ENCODE measurements around the gene SURF4. TPM values are rescaled to one million over a fixed set of nuclear protein-coding genes. Genes with fewer than 3 reads are reported as not detected.

SURF4 gene
- polyA plus RNA-seq, 3 donors: 61.4 to 175 (median 157) TPM

DNA sequence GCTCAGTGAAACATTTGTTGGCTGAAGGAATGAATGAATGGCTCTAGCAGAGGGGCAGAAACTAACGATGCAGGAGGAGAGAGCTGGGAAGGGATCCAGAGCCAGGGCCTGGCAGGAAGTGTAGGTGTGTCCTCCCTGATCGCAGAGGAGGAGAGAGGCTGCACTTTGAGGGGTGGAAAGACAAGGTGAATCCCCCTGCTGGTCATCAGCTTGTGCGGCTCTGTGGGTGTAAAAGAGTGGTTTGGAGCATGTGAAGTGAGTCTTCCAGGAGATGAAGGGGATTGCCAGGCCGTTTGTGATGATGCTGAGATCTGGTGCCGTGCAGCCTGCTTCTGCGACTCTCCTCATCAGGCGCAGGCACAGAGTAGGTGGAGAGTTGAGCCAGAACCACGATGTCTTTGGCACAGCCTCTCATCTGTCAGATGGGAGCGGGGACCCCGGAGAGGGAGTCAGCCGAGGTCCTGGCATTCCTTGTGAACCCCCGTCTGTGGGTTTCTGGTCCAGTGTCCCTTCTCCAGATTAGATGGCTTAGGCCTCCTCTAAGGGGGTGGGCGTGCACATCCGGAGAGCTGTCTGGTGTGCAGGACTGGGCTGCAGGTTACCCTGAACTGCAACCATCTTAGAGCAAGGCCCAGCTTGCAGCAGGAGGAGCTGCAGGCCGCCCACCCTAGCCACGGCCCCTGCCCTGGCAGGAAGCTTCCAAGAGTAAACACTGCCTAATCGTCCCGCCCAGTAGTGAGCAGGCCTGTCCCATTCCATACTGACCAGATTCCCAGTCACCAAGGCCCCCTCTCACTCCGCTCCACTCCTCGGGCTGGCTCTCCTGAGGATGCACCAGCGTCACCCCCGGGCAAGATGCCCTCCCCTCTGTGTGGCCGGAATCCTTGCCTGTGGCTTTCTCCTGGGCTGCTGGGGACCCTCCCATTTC, 46.0 kb upstream of the SURF4 start, which contains the start of gene ADAMTS13:
Gene ADAMTS13, plus strand, starts transcription at position 753 of the 928 bp plus-strand sequence. Its CDS starts 77 bp downstream, at position 830.
- Mint-ChIP-seq H3K27ac (peak within 1 kb of the TSS in 4 of 7 donors; percentile 7 to 41 (median 27)), H3K36me3 (no peaks in the 10 kb centered on the region), H3K4me3 (no peak within 1 kb of the TSS), H3K9me3 (peaks cover 0 to 6% (median 0%) of the 10 kb centered on the region in 7 donors), H3K27me3 (ENCODE audit: low read depth in 3 of 3) (peaks cover 2 to 11% (median 5%) of the 10 kb centered on the region in 3 donors), H3K4me1 (peaks cover 17% of the 10 kb centered on the region)
- Histone ChIP-seq H3K79me2 (ENCODE audit: insufficient read depth, low read length) (peaks cover 10% of the 10 kb centered on the region), H2AFZ (ENCODE audit: insufficient read depth, low read depth, low read length, poor library complexity, severe bottlenecking) (peak within 1 kb of the TSS; percentile 50), H3K27ac (ENCODE audit: low read depth in 1 of 2, low read length in 2 of 2) (no peak within 1 kb of the TSS), H3K4me2 (replicated peaks; ENCODE audit: extremely low read depth, low read length, poor library complexity, severe bottlenecking) (no peak within 1 kb of the TSS), H3K27me3 (ENCODE audit: control insufficient read depth in 2 of 2, insufficient read depth in 2 of 2, low read length in 2 of 2) (peaks cover 0 to 3% of the 10 kb centered on the region in 2 donors), H3K4me1 (ENCODE audit: control insufficient read depth in 1 of 2, insufficient read depth in 2 of 2, low read length in 2 of 2) (peaks cover 11 to 14% of the 10 kb centered on the region in 2 donors), H3K9me3 (replicated peaks in 1 of 2; ENCODE audit: control insufficient read depth in 1 of 2, insufficient read depth in 1 of 2, low read length in 2 of 2) (no peaks in the 10 kb centered on the region), H4K20me1 (ENCODE audit: insufficient read depth, low read length) (peaks cover under 1% of the 10 kb centered on the region), H3K36me3 (replicated peaks in 1 of 2; ENCODE audit: control insufficient read depth in 1 of 2, insufficient read depth in 2 of 2, low read length in 2 of 2) (no peaks in the 10 kb centered on the region), H3K4me3 (replicated peaks in 1 of 3; ENCODE audit: low read depth in 2 of 3, low read length in 3 of 3) (no peak within 1 kb of the TSS), H3K9ac (ENCODE audit: insufficient read depth, low read length, poor library complexity, severe bottlenecking) (no peak within 1 kb of the TSS)
- DNase-seq: no peak
- 82% methylated on average over 20 of the region's 23 CpGs for WGBS (ENCODE audit: insufficient coverage)
- TF ChIP-seq, protein P1, sequence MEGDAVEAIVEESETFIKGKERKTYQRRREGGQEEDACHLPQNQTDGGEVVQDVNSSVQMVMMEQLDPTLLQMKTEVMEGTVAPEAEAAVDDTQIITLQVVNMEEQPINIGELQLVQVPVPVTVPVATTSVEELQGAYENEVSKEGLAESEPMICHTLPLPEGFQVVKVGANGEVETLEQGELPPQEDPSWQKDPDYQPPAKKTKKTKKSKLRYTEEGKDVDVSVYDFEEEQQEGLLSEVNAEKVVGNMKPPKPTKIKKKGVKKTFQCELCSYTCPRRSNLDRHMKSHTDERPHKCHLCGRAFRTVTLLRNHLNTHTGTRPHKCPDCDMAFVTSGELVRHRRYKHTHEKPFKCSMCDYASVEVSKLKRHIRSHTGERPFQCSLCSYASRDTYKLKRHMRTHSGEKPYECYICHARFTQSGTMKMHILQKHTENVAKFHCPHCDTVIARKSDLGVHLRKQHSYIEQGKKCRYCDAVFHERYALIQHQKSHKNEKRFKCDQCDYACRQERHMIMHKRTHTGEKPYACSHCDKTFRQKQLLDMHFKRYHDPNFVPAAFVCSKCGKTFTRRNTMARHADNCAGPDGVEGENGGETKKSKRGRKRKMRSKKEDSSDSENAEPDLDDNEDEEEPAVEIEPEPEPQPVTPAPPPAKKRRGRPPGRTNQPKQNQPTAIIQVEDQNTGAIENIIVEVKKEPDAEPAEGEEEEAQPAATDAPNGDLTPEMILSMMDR (IDR thresholded peaks at IDR 0.05): no peak
- intact Hi-C loops (cut with micrococcal nuclease): loop anchor here in 1 of 2 donors (5.0 kb wide), 1 partner anchor 35 kb away; the partner anchor contains the start of gene CACFD1

DNA sequence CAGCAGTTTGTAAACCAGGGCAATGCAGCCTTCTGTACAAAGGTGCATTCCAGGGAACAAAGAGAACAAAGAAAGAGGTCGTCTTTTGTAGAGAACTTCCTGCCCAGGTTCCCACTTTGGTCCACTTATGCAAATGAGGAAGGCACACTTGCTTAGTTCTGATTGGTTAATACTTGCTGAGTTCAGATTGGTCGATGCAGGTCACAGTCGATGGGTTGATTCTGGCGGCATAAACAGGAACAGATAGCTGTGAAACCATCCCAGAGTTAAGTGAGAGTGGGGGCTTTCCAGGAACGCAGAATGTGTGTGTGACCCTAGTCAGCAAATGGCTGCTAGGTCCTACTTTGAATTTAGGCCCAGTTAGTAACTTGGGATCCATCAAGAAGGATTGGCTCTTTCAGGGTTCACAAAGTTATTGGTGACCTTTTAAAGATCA, 44.5 kb upstream of the SURF4 start:
- intact Hi-C loops (cut with micrococcal nuclease): loop anchor here in 1 of 2 donors (5.0 kb wide), 1 partner anchor 37 kb away; the partner anchor contains the start of gene CACFD1
- peaks cover 0 to 5% of the 10 kb centered on the region in 2 donors for H3K36me3 ChIP-seq (replicated peaks in 1 of 2; ENCODE audit: control insufficient read depth in 1 of 2, insufficient read depth in 2 of 2, low read length in 2 of 2)
- no peak overlapping the region for H3K4me3 ChIP-seq (replicated peaks in 1 of 3; ENCODE audit: low read depth in 2 of 3, low read length in 3 of 3)
- TF ChIP-seq, protein P1 (IDR thresholded peaks at IDR 0.05): no peak
- DNase-seq: peak in 2 of 3 donors; percentile 7 to 61
- H3K27ac ChIP-seq (ENCODE audit: low read depth in 1 of 2, low read length in 2 of 2): no peak overlapping the region
- H4K20me1 ChIP-seq (ENCODE audit: insufficient read depth, low read length): peaks cover 14% of the 10 kb centered on the region
- no peak overlapping the region for H2AFZ ChIP-seq (ENCODE audit: insufficient read depth, low read depth, low read length, poor library complexity, severe bottlenecking)
- peaks cover 25% of the 10 kb centered on the region for H3K79me2 ChIP-seq (ENCODE audit: insufficient read depth, low read length)
- no peak overlapping the region for H3K9ac ChIP-seq (ENCODE audit: insufficient read depth, low read length, poor library complexity, severe bottlenecking)
- H3K4me1 ChIP-seq (ENCODE audit: control insufficient read depth in 1 of 2, insufficient read depth in 2 of 2, low read length in 2 of 2): peaks cover 21 to 26% of the 10 kb centered on the region in 2 donors
- H3K9me3 ChIP-seq (replicated peaks in 1 of 2; ENCODE audit: control insufficient read depth in 1 of 2, insufficient read depth in 1 of 2, low read length in 2 of 2): no peaks in the 10 kb centered on the region
- no peak overlapping the region for H3K4me2 ChIP-seq (replicated peaks; ENCODE audit: extremely low read depth, low read length, poor library complexity, severe bottlenecking)
- peaks cover 0 to 5% (median 3%) of the 10 kb centered on the region in 3 donors for H3K27me3 Mint-ChIP-seq (ENCODE audit: low read depth in 3 of 3)
- peaks cover 0 to 5% of the 10 kb centered on the region in 2 donors for H3K36me3 Mint-ChIP-seq
- H3K27ac Mint-ChIP-seq: peak overlapping the region in 2 of 7 donors; percentile 30 to 43
- peaks cover 30% of the 10 kb centered on the region for H3K4me1 Mint-ChIP-seq
- peaks cover 0 to 8% (median 0%) of the 10 kb centered on the region in 7 donors for H3K9me3 Mint-ChIP-seq
- WGBS (ENCODE audit: insufficient coverage): 57% methylated on average over 5 of the region's 5 CpGs
- H3K4me3 Mint-ChIP-seq: no peak overlapping the region
- no peaks in the 10 kb centered on the region for H3K27me3 ChIP-seq (ENCODE audit: control insufficient read depth in 2 of 2, insufficient read depth in 2 of 2, low read length in 2 of 2)

All from CD14-positive monocyte (primary cell).